ENCODE data around the gene COQ10B.

GRCh38 chr2:197431858-197432257 is 21.5 kb upstream of the COQ10B start:
- no peak for TF ChIP-seq POLR2A (IDR thresholded peaks at IDR 0.05)
- no peak for TF ChIP-seq CTCF (IDR thresholded peaks at IDR 0.05)
